Measurements from ENCODE around the gene FAM163B. TPM values are rescaled to one million over a fixed set of nuclear protein-coding genes. Genes with fewer than 3 reads are reported as not detected.

FAM163B gene
- total RNA-seq, 1 experiment from 2014 or later, result not detected

GRCh38 chr9:133649194-133649593 is 40.0 kb upstream of the FAM163B start:
- no peaks in the 10 kb centered on the region for H3K36me3 Mint-ChIP-seq (ENCODE audit: insufficient read depth, unreplicated experiment)
- BruUV-seq (replicated peaks), result no TSS peak
- no peak overlapping the region for H3K27ac Mint-ChIP-seq (ENCODE audit: low read depth, unreplicated experiment)
- DNase-seq (ENCODE audit: unreplicated experiment), result no peak
- H3K9me3 Mint-ChIP-seq (ENCODE audit: unreplicated experiment), result no peaks in the 10 kb centered on the region
- ChIA-PET CTCF (no interaction called here), POLR2A (no interaction called here)
- peaks cover 93% of the 10 kb centered on the region for H3K27me3 Mint-ChIP-seq (ENCODE audit: insufficient read depth, unreplicated experiment)
- TF ChIP-seq, protein P1, sequence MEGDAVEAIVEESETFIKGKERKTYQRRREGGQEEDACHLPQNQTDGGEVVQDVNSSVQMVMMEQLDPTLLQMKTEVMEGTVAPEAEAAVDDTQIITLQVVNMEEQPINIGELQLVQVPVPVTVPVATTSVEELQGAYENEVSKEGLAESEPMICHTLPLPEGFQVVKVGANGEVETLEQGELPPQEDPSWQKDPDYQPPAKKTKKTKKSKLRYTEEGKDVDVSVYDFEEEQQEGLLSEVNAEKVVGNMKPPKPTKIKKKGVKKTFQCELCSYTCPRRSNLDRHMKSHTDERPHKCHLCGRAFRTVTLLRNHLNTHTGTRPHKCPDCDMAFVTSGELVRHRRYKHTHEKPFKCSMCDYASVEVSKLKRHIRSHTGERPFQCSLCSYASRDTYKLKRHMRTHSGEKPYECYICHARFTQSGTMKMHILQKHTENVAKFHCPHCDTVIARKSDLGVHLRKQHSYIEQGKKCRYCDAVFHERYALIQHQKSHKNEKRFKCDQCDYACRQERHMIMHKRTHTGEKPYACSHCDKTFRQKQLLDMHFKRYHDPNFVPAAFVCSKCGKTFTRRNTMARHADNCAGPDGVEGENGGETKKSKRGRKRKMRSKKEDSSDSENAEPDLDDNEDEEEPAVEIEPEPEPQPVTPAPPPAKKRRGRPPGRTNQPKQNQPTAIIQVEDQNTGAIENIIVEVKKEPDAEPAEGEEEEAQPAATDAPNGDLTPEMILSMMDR (IDR thresholded peaks at IDR 0.05; ENCODE audit: unreplicated experiment), result no peak
- H3K4me3 Mint-ChIP-seq (ENCODE audit: unreplicated experiment), result no peak overlapping the region
- H3K4me1 Mint-ChIP-seq (ENCODE audit: insufficient read depth, unreplicated experiment), result no peaks in the 10 kb centered on the region
- intact Hi-C loops (cut with micrococcal nuclease), result no loop called here

GRCh38 chr9:133647765-133648469 is 38.7 kb upstream of the FAM163B start:
- intact Hi-C loops (cut with micrococcal nuclease), result no loop called here
- TF ChIP-seq, protein P1 (IDR thresholded peaks at IDR 0.05; ENCODE audit: unreplicated experiment), result no peak
- ChIA-PET POLR2A (no interaction called here), CTCF (interaction anchor here (0.6 to 1.0 kb wide), 2 partner anchors 47 to 345 kb away, joined by 3 read pairs; no protein-coding TSS in a partner anchor)
- H3K27me3 Mint-ChIP-seq (ENCODE audit: insufficient read depth, unreplicated experiment), result peaks cover 87% of the 10 kb centered on the region
- BruUV-seq (replicated peaks), result no TSS peak
- no peak overlapping the region for H3K4me3 Mint-ChIP-seq (ENCODE audit: unreplicated experiment)
- H3K9me3 Mint-ChIP-seq (ENCODE audit: unreplicated experiment), result no peaks in the 10 kb centered on the region
- no peak overlapping the region for H3K27ac Mint-ChIP-seq (ENCODE audit: low read depth, unreplicated experiment)
- no peaks in the 10 kb centered on the region for H3K36me3 Mint-ChIP-seq (ENCODE audit: insufficient read depth, unreplicated experiment)
- no peaks in the 10 kb centered on the region for H3K4me1 Mint-ChIP-seq (ENCODE audit: insufficient read depth, unreplicated experiment)
- no peak for DNase-seq (ENCODE audit: unreplicated experiment)

DNA sequence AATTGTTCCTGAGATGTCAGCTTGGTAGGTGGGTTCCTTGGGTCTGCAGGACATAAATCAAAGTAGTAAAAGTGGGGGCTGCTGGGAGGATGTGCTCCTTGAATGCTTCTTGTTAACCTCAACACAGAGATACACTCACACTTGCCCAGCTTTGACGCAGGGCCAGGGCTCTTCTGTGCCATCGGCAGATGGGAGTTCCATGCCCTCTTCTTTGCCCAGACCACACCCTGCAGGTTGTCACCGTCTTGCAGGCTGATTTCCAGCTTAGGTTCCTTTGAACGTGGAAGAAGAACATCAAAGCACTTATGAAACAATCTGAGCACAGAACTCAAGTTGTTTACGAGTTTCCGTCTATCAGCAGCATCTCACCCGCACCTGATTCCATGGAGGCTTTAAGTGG is 38.0 kb upstream of the FAM163B start:
- peaks cover 82% of the 10 kb centered on the region for H3K27me3 Mint-ChIP-seq (ENCODE audit: insufficient read depth, unreplicated experiment)
- H3K9me3 Mint-ChIP-seq (ENCODE audit: unreplicated experiment), result no peaks in the 10 kb centered on the region
- DNase-seq (ENCODE audit: unreplicated experiment), result no peak
- CTCF ChIA-PET, result interaction anchor here (0.6 kb wide), 1 partner anchor 346 kb away, joined by 3 read pairs; no protein-coding TSS in a partner anchor
- TF ChIP-seq, protein P1 (IDR thresholded peaks at IDR 0.05; ENCODE audit: unreplicated experiment), result no peak
- H3K4me3 Mint-ChIP-seq (ENCODE audit: unreplicated experiment), result no peak overlapping the region
- H3K36me3 Mint-ChIP-seq (ENCODE audit: insufficient read depth, unreplicated experiment), result no peaks in the 10 kb centered on the region
- intact Hi-C loops (cut with micrococcal nuclease), result no loop called here
- H3K27ac Mint-ChIP-seq (ENCODE audit: low read depth, unreplicated experiment), result no peak overlapping the region
- no peaks in the 10 kb centered on the region for H3K4me1 Mint-ChIP-seq (ENCODE audit: insufficient read depth, unreplicated experiment)
- POLR2A ChIA-PET, result no interaction called here
- no TSS peak for BruUV-seq (replicated peaks)

- H3K4me1 Mint-ChIP-seq (ENCODE audit: insufficient read depth, unreplicated experiment), result no peaks in the 10 kb centered on the region
- DNase-seq (ENCODE audit: unreplicated experiment), result no peak
- no peak overlapping the region for H3K4me3 Mint-ChIP-seq (ENCODE audit: unreplicated experiment)
- H3K36me3 Mint-ChIP-seq (ENCODE audit: insufficient read depth, unreplicated experiment), result no peaks in the 10 kb centered on the region
- BruUV-seq (replicated peaks), result no TSS peak
- no peaks in the 10 kb centered on the region for H3K9me3 Mint-ChIP-seq (ENCODE audit: unreplicated experiment)
- TF ChIP-seq, protein P1 (IDR thresholded peaks at IDR 0.05; ENCODE audit: unreplicated experiment), result no peak
- H3K27ac Mint-ChIP-seq (ENCODE audit: low read depth, unreplicated experiment), result no peak overlapping the region
- CTCF ChIA-PET, result no interaction called here
- intact Hi-C loops (cut with micrococcal nuclease), result no loop called here
- POLR2A ChIA-PET, result no interaction called here
- peaks cover 89% of the 10 kb centered on the region for H3K27me3 Mint-ChIP-seq (ENCODE audit: insufficient read depth, unreplicated experiment)
Measured at GRCh38 chr9:133645021-133645765, 36.0 kb upstream of the FAM163B start.
